Endothelial cell of umbilical vein (primary cell): ENCODE measurements around the gene UBR4.

ENCODE experiments used
- EZH2 ChIP-seq: IDR thresholded peaks from 2 replicates; pipeline ENCODE4 v1.6.1; 2012; ENCODE audit warnings: borderline replicate concordance, low read depth, mild to moderate bottlenecking, moderate library complexity, low read length, inconsistent platforms; ENCODE audit not compliant: severe bottlenecking
- MYC ChIP-seq: IDR thresholded peaks from one replicate; pipeline ENCODE4 v1.6.1; 2011; ENCODE audit warnings: mild to moderate bottlenecking, low read depth, low read length
- POLR2A ChIP-seq: IDR thresholded peaks from 2 replicates; pipeline ENCODE4 v1.6.1; 2012; ENCODE audit warnings: low read depth, mild to moderate bottlenecking, control low read depth, low read length
- POLR2AphosphoS5 ChIP-seq: IDR thresholded peaks from 2 replicates; pipeline ENCODE4 v1.6.1; 2012; ENCODE audit warnings: low read depth, mild to moderate bottlenecking, control low read depth, low read length, moderate library complexity; ENCODE audit not compliant: insufficient read depth
- TF ChIP-seq, protein P1 (sequence below), 2 donors: IDR thresholded peaks; 1 replicate in 1 of 2; 2 replicates in 1 of 2; pipeline ENCODE4 v1.5.1; 2011; ENCODE audit warnings: low read length in 2 of 2, mild to moderate bottlenecking in 2 of 2, moderate library complexity in 2 of 2, control low read depth in 1 of 2, inconsistent platforms in 1 of 2, low read depth in 1 of 2; ENCODE audit not compliant: insufficient read depth in 1 of 2; ENCODE audit errors: extremely low read depth in 1 of 2
- TF ChIP-seq, protein P2 (sequence below): IDR thresholded peaks from 2 replicates; pipeline ENCODE4 v1.6.1; 2011; ENCODE audit not compliant: insufficient read depth, insufficient read length

DNA sequence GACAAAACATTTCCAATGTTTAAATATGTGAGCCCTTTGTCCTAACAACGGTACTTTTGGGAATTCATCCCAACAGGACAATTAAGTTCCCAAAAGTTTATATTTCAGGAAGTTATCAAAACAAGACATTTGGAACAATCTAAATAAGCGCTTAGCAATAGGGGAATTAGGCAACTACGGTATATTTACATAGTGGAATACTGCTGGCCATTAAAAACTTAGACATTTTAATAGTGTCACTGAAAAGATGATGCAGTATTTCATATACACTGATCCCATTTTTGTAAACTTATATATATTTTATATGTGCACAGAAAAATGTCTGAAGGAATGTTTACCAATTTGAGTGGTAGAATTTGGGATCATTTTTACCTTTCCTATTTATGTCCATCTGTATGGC, 20.8 kb downstream of the UBR4 start:
- TF ChIP-seq, protein P1, sequence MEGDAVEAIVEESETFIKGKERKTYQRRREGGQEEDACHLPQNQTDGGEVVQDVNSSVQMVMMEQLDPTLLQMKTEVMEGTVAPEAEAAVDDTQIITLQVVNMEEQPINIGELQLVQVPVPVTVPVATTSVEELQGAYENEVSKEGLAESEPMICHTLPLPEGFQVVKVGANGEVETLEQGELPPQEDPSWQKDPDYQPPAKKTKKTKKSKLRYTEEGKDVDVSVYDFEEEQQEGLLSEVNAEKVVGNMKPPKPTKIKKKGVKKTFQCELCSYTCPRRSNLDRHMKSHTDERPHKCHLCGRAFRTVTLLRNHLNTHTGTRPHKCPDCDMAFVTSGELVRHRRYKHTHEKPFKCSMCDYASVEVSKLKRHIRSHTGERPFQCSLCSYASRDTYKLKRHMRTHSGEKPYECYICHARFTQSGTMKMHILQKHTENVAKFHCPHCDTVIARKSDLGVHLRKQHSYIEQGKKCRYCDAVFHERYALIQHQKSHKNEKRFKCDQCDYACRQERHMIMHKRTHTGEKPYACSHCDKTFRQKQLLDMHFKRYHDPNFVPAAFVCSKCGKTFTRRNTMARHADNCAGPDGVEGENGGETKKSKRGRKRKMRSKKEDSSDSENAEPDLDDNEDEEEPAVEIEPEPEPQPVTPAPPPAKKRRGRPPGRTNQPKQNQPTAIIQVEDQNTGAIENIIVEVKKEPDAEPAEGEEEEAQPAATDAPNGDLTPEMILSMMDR (IDR thresholded peaks at IDR 0.05; ENCODE audit: extremely low read depth in 1 of 2, insufficient read depth in 1 of 2, low read depth in 1 of 2, low read length in 2 of 2) = no peak
- TF ChIP-seq, protein P2, sequence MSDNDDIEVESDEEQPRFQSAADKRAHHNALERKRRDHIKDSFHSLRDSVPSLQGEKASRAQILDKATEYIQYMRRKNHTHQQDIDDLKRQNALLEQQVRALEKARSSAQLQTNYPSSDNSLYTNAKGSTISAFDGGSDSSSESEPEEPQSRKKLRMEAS = no peak
- no peak for TF ChIP-seq POLR2AphosphoS5
- no peak for TF ChIP-seq MYC
- TF ChIP-seq POLR2A = no peak
- no peak for TF ChIP-seq EZH2
